ENCODE results near the gene CA5A. TPM values are rescaled to one million over a fixed set of nuclear protein-coding genes. Genes with fewer than 3 reads are reported as not detected.
"Not testable (repeated sequence)": the region's sequence is repeated elsewhere in the genome, so short reads cannot be mapped to it uniquely, and the experiment has no call there.

CA5A gene
- total RNA-seq, 2 donors from 2014 or later = not detected

DNA sequence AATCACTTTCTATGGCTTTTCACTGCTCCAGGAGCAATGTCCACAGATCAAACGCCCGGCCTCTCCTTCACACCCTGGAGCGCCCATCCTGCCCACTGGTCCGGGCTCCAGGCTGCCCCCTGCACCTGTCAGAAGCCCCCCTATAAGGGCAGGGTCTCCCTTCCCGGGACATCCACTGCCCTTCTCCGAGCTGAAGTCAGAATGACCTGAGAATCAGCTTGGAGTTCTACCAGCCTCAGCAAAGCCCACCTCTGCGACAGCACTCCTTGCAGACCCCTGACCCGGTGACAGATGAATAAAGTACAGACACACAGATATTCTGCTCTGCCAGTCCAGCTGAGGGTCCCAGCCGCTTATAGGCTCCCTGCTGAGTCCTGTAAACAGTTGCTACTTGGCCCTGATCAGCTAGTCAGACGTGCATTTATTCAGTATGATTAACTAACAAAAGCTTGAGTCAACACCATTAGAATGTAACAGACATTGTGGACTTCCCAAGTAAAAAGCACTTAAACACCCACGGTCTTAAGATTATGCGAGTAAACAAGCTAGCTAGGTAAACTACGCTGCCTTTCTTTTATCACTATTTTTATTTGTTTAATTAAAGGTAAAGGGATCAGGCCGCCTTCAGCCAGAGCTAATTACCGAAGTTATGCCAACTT, 71.9 kb downstream of the CA5A start:
- no peak for DNase-seq
- intact Hi-C loops (cut with DNase I) = no loop called here
- H3K4me3 ChIP-seq = no peak overlapping the region
- H3K27me3 ChIP-seq = no peaks in the 10 kb centered on the region
- no peaks in the 10 kb centered on the region for H3K9me3 ChIP-seq
- H3K36me3 ChIP-seq = no peaks in the 10 kb centered on the region
- no peaks in the 10 kb centered on the region for H3K4me1 ChIP-seq
- no peak overlapping the region for H3K9ac ChIP-seq (ENCODE audit: low read depth in 2 of 2, low read length in 2 of 2)
- no peak for TF ChIP-seq CTCF (IDR thresholded peaks at IDR 0.05)
- H3K27ac ChIP-seq = no peak overlapping the region

DNA sequence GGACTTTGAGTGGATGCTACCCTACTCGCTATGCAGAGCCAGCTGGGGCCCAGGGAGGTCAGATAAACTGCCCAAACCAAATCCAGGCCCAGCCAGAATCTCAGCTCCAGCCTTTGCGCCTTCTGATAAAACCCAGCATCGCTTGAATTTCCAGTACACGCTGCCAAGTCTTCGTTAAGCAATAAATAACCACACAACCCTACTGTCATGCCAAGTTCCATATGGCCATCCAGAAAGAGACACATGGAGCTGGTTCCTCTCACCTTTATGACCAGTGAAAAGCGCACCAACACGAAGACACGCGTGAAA, 73.0 kb downstream of the CA5A start:
- H3K27ac ChIP-seq; H3K9ac ChIP-seq (ENCODE audit: low read depth in 2 of 2, low read length in 2 of 2); H3K9me3 ChIP-seq; H3K4me1 ChIP-seq; H3K36me3 ChIP-seq; H3K4me3 ChIP-seq; intact Hi-C loops (cut with DNase I); H3K27me3 ChIP-seq; DNase-seq: not testable (repeated sequence)

DNA sequence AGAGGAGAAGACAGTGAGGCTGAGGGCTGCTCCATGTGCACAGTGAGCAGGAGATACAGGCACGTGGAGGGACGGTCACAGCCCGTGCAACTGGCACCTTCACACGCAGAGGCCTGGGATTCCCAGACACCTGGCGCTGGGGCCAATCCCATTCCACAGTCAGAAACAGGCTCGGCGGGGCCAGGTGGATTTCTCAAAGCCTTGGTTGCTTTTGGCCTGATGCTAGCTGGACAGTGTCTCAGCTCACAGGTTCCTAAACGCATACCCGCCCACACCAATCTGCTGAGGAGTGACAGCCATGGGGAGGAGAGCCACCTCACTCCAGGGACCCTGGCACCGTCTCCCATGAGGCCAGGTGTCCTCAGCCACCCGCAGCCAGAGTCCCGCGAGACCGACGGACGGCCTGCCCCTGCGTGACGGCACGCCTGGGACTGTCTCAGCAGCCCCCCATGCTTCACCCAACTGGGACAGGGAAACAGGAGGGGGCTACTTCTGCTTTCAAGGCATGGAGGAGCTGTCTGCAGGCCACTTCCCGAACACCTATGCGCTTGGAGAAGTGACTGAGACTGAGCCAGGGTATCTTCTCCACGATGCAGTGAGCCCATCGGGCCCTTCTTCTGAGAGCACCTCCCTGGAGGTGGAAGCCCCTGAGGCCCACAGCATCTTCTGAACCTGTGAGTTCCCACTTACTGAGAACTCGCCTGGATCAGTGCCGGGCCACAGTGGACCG, 73.6 kb downstream of the CA5A start:
- intact Hi-C loops (cut with DNase I); H3K27me3 ChIP-seq; H3K27ac ChIP-seq; H3K4me3 ChIP-seq; H3K9me3 ChIP-seq; H3K4me1 ChIP-seq; H3K9ac ChIP-seq (ENCODE audit: low read depth in 2 of 2, low read length in 2 of 2); H3K36me3 ChIP-seq; DNase-seq: not testable (repeated sequence)

DNA sequence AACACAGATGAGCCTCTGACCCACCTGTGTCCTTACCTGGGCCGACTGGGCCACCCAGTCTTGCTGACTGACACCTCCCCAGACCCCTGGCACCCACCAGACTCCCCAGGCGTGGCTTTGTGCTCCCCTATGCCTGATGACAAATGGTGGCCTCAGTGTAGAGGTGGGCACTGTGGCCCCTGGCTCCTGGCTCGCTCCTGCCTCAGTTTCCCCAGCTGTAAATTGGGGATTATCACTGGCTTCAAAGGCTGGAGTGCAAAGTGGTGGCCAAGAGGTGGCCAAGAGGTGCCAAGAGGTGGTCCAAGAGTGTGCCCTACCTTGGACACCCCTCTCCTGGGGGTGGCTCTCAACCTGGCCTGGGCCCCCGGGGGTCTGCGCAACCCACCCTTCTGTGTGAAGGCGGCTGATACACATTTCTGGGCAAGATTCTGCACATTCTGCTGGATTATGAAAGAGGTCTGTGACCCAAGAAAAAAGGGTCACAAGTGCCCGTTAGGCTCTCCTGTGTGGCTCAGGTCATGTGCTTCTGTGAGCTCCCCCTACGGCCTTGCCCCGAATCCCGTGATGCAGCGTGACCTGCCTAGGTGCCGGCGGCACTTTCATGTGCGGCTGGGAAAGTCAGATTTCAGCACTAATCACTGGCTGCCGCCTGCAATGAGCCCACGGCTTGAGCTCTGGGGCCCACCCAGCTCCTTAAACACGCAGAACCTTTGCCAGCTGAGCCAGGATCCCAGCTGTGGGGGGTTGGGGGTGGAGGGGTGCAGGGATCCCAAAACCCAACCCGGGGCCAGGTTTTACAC, 74.8 kb downstream of the CA5A start:
- DNase-seq; intact Hi-C loops (cut with DNase I): not testable (repeated sequence)

GRCh38 chr16:87860553-87861299, 75.6 kb downstream of the CA5A start:
- H3K27ac ChIP-seq = no peak overlapping the region
- H3K4me1 ChIP-seq = no peaks in the 10 kb centered on the region
- H3K9me3 ChIP-seq = no peaks in the 10 kb centered on the region
- no peak for DNase-seq
- H3K36me3 ChIP-seq = no peaks in the 10 kb centered on the region
- intact Hi-C loops (cut with DNase I) = no loop called here
- H3K9ac ChIP-seq (ENCODE audit: low read depth in 2 of 2, low read length in 2 of 2) = no peak overlapping the region
- no peak for TF ChIP-seq CTCF (IDR thresholded peaks at IDR 0.05)
- H3K4me3 ChIP-seq = no peak overlapping the region
- H3K27me3 ChIP-seq = no peaks in the 10 kb centered on the region

More for the DNA sequence above, 74.8 kb downstream of the CA5A start:
- not testable (repeated sequence) for H3K9me3 ChIP-seq; H3K9ac ChIP-seq (ENCODE audit: low read depth in 2 of 2, low read length in 2 of 2); H3K4me3 ChIP-seq; H3K36me3 ChIP-seq; H3K4me1 ChIP-seq; H3K27ac ChIP-seq; H3K27me3 ChIP-seq

GRCh38 chr16:87858151-87858993, 78.0 kb downstream of the CA5A start:
- H3K27me3 ChIP-seq; H3K4me1 ChIP-seq; DNase-seq; H3K27ac ChIP-seq; H3K36me3 ChIP-seq; H3K4me3 ChIP-seq; H3K9ac ChIP-seq (ENCODE audit: low read depth in 2 of 2, low read length in 2 of 2); H3K9me3 ChIP-seq; intact Hi-C loops (cut with DNase I): not testable (repeated sequence)
